Stimulated activated CD8-positive, alpha-beta memory T cell treated with anti-CD3 and anti-CD28 coated beads, Interleukin-15, amount 100 ng/mL, for 48 hours (primary cell): Measurements from ENCODE around the gene KCMF1.

Source experiments
- DNase-seq, 2 donors: peaks; one replicate each; pipeline ENCODE4 v3.0.0-alpha.2; 2020; ENCODE audit warnings: low read depth in 2 of 2

Gene KCMF1

GRCh38 chr2:84980263-84980983, 9.5 kb downstream of the KCMF1 start:
- DNase-seq, result no peak

GRCh38 chr2:84986018-84986417, 15.1 kb downstream of the KCMF1 start:
- no peak for DNase-seq

GRCh38 chr2:84989422-84989821, 18.5 kb downstream of the KCMF1 start:
- no peak for DNase-seq

GRCh38 chr2:84989927-84990326, 19.0 kb downstream of the KCMF1 start:
- DNase-seq, result no peak

GRCh38 chr2:84991404-84992160, 20.6 kb downstream of the KCMF1 start:
- DNase-seq, result no peak

- DNase-seq, result no peak
These were observed 24.9 kb downstream of the KCMF1 start for GRCh38 chr2:84995826-84996225.

GRCh38 chr2:84996909-84997308, 25.9 kb downstream of the KCMF1 start:
- DNase-seq, result no peak

GRCh38 chr2:84999553-84999955, 28.6 kb downstream of the KCMF1 start:
- DNase-seq, result no peak

GRCh38 chr2:85001595-85001994, 30.6 kb downstream of the KCMF1 start:
- no peak for DNase-seq

GRCh38 chr2:85002534-85002933, 31.6 kb downstream of the KCMF1 start:
- no peak for DNase-seq

GRCh38 chr2:85008252-85008651, 37.3 kb downstream of the KCMF1 start:
- DNase-seq, result no peak

- no peak for DNase-seq
These were observed 38.2 kb downstream of the KCMF1 start for GRCh38 chr2:85009019-85009618.

GRCh38 chr2:85010404-85010803, 39.4 kb downstream of the KCMF1 start:
- DNase-seq, result no peak

- no peak for DNase-seq
These were observed 40.1 kb downstream of the KCMF1 start for GRCh38 chr2:85011098-85011497.

- no peak for DNase-seq
These were observed 40.8 kb downstream of the KCMF1 start for GRCh38 chr2:85011747-85012146.

- no peak for DNase-seq
These were observed 41.5 kb downstream of the KCMF1 start for GRCh38 chr2:85012431-85012830.

GRCh38 chr2:85012855-85013254, 41.9 kb downstream of the KCMF1 start:
- no peak for DNase-seq

- DNase-seq, result no peak
These were observed 44.8 kb downstream of the KCMF1 start for GRCh38 chr2:85015653-85016360.

- DNase-seq, result no peak
These were observed 45.5 kb downstream of the KCMF1 start for GRCh38 chr2:85016446-85016845.

GRCh38 chr2:85017411-85018048, 46.6 kb downstream of the KCMF1 start:
- DNase-seq, result no peak

GRCh38 chr2:85018049-85018447, 47.1 kb downstream of the KCMF1 start:
- no peak for DNase-seq

GRCh38 chr2:85019121-85019520, 48.2 kb downstream of the KCMF1 start:
- no peak for DNase-seq
